H1 (cell line): ENCODE measurements around the gene PNPLA1. TPM values are rescaled to one million over a fixed set of nuclear protein-coding genes. Genes with fewer than 3 reads are reported as not detected.

Experiments
- KDM4A ChIP-seq: IDR thresholded peaks from one replicate; pipeline ENCODE4 v1.7.1; 2012; ENCODE audit warnings: low read depth, mild to moderate bottlenecking, moderate library complexity, low read length, inconsistent platforms; ENCODE audit not compliant: severe bottlenecking
- SAP30 ChIP-seq: fragments of 300-600 bp; sonication (generic); IDR thresholded peaks from 2 replicates; pipeline ENCODE4 v1.7.1; 2012; ENCODE audit warnings: low read length, moderate library complexity, mild to moderate bottlenecking, inconsistent platforms; ENCODE audit not compliant: insufficient read depth, insufficient replicate concordance
- SIN3A ChIP-seq, 2 experiments: IDR thresholded peaks in 1 of 2; conservative IDR thresholded peaks in 1 of 2; 2 replicates each; pipeline ENCODE4 v1.6.1; 2011 to 2012; ENCODE audit warnings: low read length in 2 of 2, improper control_type of control experiment in 1 of 2, low read depth in 1 of 2, mild to moderate bottlenecking in 1 of 2
- USF2 ChIP-seq: IDR thresholded peaks from 2 replicates; pipeline ENCODE4 v1.6.1; 2011; ENCODE audit warnings: low read length, improper control_type of control experiment
- polyA plus RNA-seq, 7 experiments: library from polyadenylated mRNA; depleted of rRNA in 3 of 7; stranded (reverse) in 5 of 7; unstranded in 2 of 7; fragments of >200 nt in 5 of 7; fragments of 200-250 nt in 2 of 7; gene quantifications; 1 replicate in 5 of 7; 2 replicates in 1 of 7; 4 replicates in 1 of 7; pipeline versions ENCODE4 v1.2.1 to v1.2.3, GENCODE V29; 2011 to 2013; ENCODE audit warnings: missing spikeins in 2 of 7, mixed read lengths in 2 of 7
- total RNA-seq: library from RNA; stranded (reverse); fragmentation: NEBNext Ultra II Directional; extraction: Animal tissue kit (Norgen Biotek cat#: 25700); gene quantifications from 2 replicates; pipeline ENCODE4 v1.2.1, GENCODE V29; 2021

PNPLA1 gene
- total and polyA plus RNA-seq, 2 of the 8 experiments (the other 6 are each of a cell fraction or from before 2014, with no cell fraction given), result not detected

DNA sequence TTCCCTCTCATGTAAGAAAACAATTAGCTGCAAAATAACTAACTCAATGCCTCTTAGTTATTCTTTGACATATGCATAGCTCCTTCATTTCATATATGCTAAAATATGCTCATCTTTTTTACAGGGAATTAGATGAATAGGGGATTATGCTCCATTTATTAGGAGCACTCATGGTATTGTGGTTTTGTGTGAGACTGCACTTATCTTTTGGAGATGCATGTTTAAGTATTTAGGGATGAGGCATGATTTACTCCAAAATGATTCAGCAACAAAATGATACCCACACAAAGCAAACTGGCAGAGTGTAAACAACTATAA is 58.0 kb downstream of the PNPLA1 start (continued):
- TF ChIP-seq USF2 (no peak), KDM4A (no peak), SIN3A (conservative IDR thresholded peaks at IDR 0.05 in 1 of 2, IDR thresholded peaks at IDR 0.05 in 1 of 2; ENCODE audit: low read depth in 1 of 2, low read length in 2 of 2) (no peak), SAP30 (no peak)
